GM12801 (cell line): ENCODE data around the gene TICAM1.

Experiments used
- CTCF ChIP-seq: IDR thresholded peaks from one replicate; pipeline ENCODE4 v1.5.1; 2011; ENCODE audit warnings: control low read depth; ENCODE audit not compliant: insufficient read length; ENCODE audit errors: extremely low read depth

TICAM1 gene

GRCh38 chr19:4780860-4781259, 50.7 kb downstream of the TICAM1 start:
- no peak for TF ChIP-seq CTCF

GRCh38 chr19:4776436-4777211, 54.9 kb downstream of the TICAM1 start:
- TF ChIP-seq CTCF = no peak

- TF ChIP-seq CTCF = no peak
Observed at GRCh38 chr19:4775627-4776152, 55.8 kb downstream of the TICAM1 start.

GRCh38 chr19:4774136-4774535, 57.4 kb downstream of the TICAM1 start:
- no peak for TF ChIP-seq CTCF

- no peak for TF ChIP-seq CTCF
Observed at GRCh38 chr19:4773047-4773640, 58.4 kb downstream of the TICAM1 start.

GRCh38 chr19:4772566-4772965, 58.9 kb downstream of the TICAM1 start:
- no peak for TF ChIP-seq CTCF

GRCh38 chr19:4768934-4769777, 62.4 kb downstream of the TICAM1 start:
- no peak for TF ChIP-seq CTCF
